OCI-LY7 (cell line): ENCODE measurements around the gene GYS1.

ENCODE experiments used
- CTCF ChIP-seq: fragments of 200-600 bp; sonication (generic); conservative IDR thresholded peaks from 2 replicates; pipeline ENCODE4 v1.5.1; 2014; ENCODE audit warnings: mild to moderate bottlenecking, antibody characterized with exemption, low read length, moderate library complexity, mixed read lengths
- EZH2phosphoT487 ChIP-seq: fragments of 200-600 bp; sonication (generic); IDR thresholded peaks from 2 replicates; pipeline ENCODE4 v1.6.1; 2018; ENCODE audit warnings: low read depth, borderline replicate concordance, mild to moderate bottlenecking, mixed run types, antibody characterized with exemption, low read length, moderate library complexity, mixed read lengths

- TF ChIP-seq CTCF (no peak), EZH2phosphoT487 (no peak)
Observed at GRCh38 chr19:49014123-49014869, 21.2 kb upstream of the GYS1 start.
